Pons (tissue), 1 donor: ENCODE measurements around the gene CLDND2.
A peak's percentile ranks its signal among the peaks of the same experiment; 100 is the strongest.

Experiments
- DNase-seq: peaks from one replicate; pipeline ENCODE4 v3.0.0-alpha.2; 2016; ENCODE audit warnings: low spot score

CLDND2 gene

DNA sequence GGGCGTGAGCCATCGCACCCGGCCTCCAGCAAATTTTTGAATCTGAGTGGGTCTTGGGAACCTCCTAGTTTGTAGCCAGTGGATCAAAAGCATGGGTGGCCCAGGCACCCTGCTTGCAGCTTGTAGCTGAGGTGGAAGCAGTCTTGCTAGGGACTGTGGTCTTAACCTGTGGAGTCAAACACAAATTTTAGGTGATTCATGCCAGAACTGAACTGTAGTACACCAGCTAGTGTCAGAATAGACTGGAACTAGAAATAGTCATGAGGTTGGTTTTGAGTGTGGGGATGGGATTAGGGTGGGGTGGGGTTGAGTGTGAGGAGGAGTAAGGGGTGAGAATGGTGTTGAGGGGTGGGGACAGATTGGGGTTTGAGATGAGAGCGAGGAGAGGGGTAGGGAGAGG lies 13.2 kb upstream of the CLDND2 start:
- DNase-seq: no peak

DNA sequence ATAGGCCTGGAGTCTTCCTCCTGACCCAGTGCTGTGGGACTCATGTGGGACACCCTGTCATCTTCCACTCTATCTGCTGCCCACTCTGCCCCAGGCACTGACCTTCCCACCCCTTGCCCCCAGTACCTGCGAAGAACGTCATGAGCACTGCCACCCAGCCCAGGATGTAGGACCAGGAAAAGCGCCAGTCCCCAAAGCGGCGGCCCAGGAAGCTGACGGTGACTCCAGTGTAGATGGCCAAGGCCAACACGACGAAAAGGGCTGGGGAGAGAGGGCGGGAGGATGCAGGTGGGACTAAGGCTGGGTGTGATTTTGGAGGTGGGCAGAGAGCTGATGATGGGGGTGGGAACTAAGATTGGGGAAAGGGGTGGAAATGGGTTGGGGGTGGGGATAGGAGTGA lies 11.6 kb upstream of the CLDND2 start:
- DNase-seq: no peak

GRCh38 chr19:51377422-51377821 lies 8.6 kb upstream of the CLDND2 start:
- no peak for DNase-seq

DNA sequence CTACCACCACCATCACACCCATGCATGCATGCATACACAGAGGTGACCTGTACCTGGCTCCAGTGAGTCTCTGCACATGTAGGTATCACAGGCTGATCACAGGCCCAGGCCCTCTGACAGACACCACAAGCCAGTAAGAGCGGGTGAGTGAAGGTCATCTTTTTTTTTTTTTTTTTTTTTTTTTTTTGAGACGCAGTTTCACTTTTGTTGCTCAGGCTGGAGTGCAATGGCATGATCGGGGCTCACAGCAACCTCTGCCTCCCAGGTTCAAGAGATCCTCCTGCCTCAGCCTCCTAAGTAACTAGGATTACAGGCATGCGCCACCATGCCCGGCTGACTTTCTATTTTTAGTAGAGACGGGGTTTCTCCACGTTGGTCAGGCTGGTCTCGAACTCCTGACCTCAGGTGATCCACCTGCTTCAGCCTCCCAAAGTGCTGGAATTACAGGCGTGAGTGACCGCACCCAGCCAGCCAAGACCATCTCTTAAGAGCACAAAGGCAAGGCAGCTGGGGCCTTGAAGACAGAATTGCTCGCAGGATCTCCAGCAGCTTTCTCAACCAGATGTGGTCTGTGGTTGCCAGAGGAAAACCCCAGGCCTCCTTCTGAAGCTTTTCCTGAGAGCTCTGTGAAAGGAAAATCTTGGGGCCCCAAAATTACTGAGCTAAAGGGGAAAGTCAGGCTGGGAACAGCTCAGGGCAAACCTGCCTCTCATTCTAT lies 6.9 kb upstream of the CLDND2 start:
- no peak for DNase-seq

DNA sequence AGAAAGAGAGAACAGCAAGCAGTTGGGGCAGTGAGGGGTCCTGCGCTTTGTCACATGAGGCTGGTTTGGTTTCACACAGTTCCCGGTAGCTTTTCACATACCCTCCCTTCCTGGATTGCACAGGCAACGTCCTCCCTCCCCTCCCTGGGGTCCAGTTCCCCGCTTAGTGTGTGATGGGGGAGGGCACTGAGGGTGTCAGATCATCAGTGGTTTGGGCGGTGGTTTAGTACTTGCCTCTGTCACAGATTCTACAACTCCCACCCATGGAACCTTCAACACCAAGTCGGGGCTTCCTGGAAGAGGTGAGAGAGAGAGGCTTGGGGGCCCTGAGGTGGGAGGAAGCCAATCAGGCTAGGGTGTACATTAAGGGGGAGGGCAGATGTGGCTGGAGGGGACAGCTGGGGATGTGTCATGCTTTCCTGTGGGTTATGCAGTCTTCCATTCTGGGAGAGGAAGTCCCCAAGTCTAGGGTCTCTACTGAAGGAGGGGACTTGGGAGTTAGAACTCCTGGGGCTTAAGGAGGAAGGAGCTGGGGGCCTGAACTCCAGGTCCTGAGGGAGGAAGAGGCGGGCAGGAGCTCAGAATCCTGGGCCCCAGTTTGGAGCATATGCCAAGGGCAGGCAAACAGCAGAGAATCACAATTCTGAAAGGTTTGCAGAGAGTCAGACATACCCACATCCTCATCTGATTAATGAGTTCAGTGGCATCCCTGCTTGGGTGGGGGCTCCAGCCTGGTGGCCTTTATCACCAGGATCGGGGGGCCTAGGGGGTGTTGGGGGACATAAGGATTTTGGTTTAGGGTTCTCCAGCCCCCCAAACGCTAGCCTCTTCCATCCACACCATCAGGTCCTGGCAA lies 4.1 kb upstream of the CLDND2 start, which contains the start of gene NKG7:
Gene NKG7 (minus strand): TSS at position 6 of the 856 bp plus-strand sequence. CDS start 119 bp downstream, outside the sequence.
- DNase-seq: no peak

- no peak for DNase-seq
These were observed 3.3 kb upstream of the CLDND2 start for GRCh38 chr19:51372021-51372648.

DNA sequence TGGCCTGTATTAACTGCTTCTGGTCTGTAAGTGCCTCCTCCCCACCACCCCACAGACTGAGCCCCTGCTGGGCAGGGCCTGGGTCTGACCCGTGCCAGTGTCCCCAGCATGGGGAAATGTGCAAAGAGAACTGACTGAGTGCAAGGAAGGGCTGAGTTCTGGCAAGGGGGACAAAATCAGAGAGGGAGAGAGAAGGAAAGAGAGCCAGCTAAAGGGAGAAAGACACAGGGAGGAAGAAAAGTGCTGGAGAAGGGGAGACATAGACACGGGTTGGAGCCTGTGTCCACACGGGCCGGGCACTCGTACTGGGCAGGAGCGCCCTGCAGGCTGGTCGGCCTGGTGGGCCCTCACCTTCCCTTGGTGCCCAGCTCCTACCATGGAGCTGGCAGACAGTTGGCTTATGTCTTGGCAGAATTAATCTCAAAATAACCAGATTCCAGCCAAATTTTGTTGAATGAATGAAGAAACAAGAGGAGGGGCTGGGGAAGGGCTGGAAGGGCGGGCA lies 2.4 kb upstream of the CLDND2 start:
- DNase-seq: no peak

DNA sequence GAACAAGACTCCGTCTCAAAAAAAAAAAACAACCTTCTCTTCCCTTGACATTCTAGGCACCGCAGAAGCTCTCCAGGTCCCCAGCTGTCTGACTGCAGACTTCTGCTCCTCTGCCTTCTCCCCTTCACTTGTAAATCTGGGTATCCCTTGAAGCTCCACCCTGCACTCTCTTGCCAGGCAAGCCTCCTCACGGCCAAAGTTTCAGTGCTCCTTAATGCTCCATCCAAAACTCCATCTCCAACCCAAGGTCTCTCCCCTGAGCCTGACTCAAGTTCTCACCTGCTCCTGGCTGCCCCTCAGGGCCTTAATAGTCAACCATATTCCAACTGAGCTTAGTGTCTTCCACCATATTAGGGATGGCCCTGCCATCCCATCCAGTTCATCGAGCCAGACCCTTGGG lies 1.4 kb upstream of the CLDND2 start:
- no peak for DNase-seq

DNA sequence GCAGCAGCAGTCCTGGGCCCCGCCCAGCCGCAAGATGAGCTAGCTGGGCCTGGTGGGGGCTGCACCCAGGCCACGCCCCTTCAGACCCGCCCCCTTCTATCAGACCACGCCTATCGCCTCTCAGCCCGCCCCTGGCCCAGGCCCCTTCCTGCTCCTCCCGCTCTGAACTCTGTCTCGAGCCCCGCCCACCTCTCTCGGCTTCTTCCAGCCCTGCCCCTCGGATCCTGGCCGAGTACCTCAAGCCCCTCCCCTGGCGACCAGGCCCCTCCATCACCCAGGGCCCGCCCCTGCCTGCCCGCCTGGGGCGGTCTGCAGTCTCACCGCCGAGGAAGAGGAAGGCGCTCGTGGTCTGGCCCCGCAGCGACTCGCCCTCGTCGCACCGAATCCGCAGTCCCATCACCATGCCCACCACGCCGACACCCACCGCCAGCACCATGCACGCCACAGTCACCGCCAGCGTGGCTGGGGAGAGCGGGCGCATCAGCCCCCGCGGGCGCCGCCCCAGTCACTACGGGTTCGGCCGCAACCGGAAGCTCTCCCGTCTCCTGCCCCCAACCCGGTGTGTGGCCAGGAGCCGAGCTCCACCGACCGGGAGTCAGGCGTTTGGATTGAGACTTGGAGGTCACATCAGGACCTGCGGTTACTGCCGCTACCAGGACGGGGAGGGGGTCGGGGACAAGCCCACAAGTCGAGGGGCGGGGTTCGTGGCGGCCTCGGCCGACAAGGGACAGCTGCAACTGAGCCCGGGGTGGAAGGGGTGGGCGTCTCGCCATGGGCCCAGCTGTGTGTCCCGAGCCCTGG lies 1.0 kb downstream of the CLDND2 start:
- peak; percentile 98 for DNase-seq

DNA sequence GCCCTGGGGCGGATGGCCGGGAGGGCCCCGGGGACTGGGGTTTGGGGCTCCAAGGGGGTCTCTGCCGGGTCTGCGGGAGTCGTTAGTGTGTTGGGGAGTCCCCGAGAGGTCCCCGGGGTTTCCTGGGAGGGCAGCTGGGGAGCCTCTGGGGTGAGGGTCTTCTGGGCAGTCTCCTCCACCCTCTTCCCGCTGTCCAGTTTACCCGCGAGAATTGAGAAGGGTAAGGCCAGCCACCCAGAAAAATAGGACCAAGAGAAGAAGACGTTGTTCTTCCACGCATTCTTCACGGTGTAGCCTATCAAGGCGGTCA lies 1.6 kb downstream of the CLDND2 start:
- no peak for DNase-seq

DNA sequence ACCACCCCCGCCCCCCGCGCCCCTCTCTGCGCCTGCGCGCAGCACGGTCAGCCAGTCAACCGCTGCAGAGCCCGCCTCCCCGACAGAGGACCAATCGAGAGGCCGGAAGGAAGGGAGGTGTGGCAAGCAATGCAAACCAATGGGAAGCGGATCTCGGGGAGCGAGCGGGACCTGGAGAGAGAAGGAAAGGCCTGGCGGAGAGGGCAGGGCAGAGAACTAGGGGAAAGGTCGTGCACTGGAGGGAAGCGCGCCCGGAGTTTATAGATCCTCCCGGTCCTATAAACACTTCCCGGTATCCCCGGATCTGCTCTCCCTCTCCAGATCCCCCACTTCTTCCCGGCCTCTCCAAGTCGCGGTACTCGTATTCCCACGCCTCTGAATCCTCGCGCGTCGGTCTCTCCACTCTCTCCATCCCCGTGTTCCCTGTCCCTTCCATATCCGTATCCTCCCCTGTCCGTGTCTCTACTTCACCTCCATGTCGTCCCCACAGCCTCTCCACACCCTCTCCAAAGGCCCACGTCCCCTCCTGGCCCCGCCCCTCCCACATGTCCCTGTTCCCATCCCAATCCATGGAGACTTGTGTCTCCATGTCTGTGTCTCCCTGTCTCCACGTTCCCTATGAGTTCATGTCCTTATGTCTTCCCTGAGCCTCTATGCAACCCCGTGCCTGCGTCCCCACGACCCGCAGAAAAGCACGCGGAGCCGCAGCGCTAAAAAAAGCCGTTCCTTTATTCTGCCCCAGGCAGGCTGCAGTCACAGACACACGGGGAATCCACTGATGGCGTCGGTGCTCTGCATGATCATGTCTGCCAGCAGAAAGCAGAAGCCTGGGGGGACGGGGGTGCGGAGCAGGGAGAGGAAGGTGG lies 2.2 kb downstream of the CLDND2 start:
- peak; percentile 99 for DNase-seq

DNA sequence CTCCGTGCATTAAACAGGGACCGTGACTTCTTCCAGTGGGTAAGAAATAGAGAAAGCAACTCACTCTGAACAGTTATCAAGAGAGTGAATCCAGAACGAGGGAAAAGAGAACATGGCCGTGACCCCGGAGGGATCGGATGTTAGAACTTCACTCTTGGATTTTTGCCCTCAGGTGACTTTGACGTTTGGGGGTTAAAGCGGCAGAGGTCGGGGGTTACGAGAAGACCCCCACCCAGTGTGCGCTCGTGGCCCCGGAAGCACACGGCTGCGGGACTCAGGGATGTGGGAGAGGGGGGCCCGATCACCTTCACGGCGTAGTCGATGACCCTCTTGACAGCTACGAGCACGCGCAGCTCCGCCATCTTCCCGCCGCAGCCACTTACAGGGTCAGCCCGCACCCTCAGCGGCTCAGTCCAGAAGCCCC lies 2.8 kb downstream of the CLDND2 start, which contains the start of gene ETFB:
Gene ETFB (minus strand): TSS at position 424 of the 424 bp plus-strand sequence. CDS start 62 bp downstream, at position 362.
- DNase-seq: peak; percentile 58

GRCh38 chr19:51365211-51365964 lies 3.4 kb downstream of the CLDND2 start:
- peak; percentile 65 for DNase-seq

DNA sequence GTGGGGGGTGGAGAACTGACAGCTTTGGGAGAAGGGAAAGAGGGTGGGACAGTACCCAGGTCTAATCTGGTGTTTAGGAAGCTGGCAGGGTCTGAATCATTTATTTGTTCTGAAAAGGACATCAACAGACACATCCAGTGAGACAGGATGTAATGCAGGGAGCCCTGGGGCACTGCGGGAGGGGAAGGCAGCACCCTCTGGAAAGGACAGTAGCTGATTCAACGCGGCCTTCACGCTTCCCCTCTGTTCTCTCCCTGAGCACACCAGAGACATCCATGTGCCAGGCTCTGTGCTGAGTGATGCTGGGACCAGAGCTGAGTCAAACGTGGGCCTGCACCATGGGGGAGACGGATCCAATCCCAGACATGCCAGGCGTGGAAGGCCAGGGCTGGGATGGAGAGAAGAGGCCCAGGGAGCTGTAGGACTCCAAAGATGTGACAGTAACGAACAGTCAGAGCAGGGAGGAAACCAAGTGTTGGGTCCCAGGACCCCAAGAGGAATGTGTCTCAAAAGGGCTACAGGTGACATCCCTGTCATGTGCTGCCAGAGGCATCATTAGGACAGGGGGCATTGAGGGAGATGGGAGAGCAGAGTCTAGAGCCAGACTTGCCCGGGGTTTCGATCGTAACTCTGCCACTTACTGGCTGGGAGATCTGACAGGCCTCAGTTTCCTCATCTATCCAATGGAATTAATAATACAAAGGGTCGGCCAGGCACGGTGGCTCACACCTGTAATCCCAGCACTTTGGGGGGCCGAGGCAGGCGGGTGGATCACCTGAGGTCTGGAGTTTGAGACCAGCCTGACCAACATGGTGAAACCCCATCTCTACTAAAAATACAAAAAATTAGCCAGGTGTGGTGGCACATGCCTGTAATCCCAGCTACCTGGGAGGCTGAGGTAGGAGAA lies 4.3 kb downstream of the CLDND2 start:
- peak; percentile 72 for DNase-seq

DNA sequence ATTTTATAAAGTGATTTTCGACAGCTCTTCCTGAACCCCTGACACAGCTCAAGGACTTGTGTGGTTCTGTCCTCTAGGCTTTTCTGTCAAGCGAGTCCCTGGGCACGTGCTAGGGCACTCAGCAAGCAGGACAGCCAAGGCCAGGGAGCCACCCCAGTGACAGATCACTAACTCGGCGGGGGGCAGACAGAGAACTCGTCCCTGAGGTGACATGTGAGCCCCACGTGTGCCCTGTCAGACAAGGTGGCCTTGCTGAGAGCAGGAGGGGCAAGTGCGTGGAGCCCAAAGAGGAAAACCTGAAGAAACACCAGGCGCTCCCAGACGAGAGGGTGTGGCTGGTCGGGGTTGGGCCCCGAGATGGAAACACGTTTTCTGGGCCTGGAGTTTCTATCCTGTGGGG lies 7.6 kb downstream of the CLDND2 start:
- no peak for DNase-seq

- DNase-seq: peak; percentile 37
These were observed 9.5 kb downstream of the CLDND2 start for GRCh38 chr19:51359294-51359693.

GRCh38 chr19:51357952-51358351 lies 10.9 kb downstream of the CLDND2 start:
- DNase-seq: no peak

GRCh38 chr19:51356159-51356801 lies 12.5 kb downstream of the CLDND2 start:
- DNase-seq: no peak
